HFF-Myc (cell line): ENCODE results near the gene PEX11B.

Experiments used
- DNase-seq: peaks from one replicate; pipeline ENCODE4 v3.0.0-alpha.2; 2011; ENCODE audit warnings: low read depth; ENCODE audit errors: extremely low read depth
- H3K4me3 ChIP-seq: replicated peaks from 2 replicates; pipeline ENCODE4 v1.5.1; 2011; ENCODE audit warnings: low read depth, mild to moderate bottlenecking, control low read depth, low read length
- CTCF ChIP-seq: IDR thresholded peaks from 2 replicates; pipeline ENCODE4 v1.5.1; 2012; ENCODE audit warnings: mild to moderate bottlenecking, low read depth, low read length, control low read depth; ENCODE audit errors: missing control alignments

Gene PEX11B

GRCh38 chr1:145886816-145887215, 31.7 kb downstream of the PEX11B start:
- no peak for TF ChIP-seq CTCF
- no peak overlapping the region for H3K4me3 ChIP-seq
- no peak for DNase-seq

- no peak for TF ChIP-seq CTCF
- peak overlapping the region; percentile 53 for H3K4me3 ChIP-seq
- DNase-seq = no peak
Observed at GRCh38 chr1:145886390-145886789, 32.1 kb downstream of the PEX11B start.

- peak within 1 kb of the TSS; percentile 53 for H3K4me3 ChIP-seq
- no peak for TF ChIP-seq CTCF
- DNase-seq = no peak
Observed at GRCh38 chr1:145885738-145886287, 32.7 kb downstream of the PEX11B start, which contains the start of gene ANKRD35. Gene ANKRD35 (minus strand): TSS chr1:145885866. CDS start chr1:145885758, 108 bp downstream.

- DNase-seq = no peak
- TF ChIP-seq CTCF = no peak
- H3K4me3 ChIP-seq = no peak overlapping the region
Observed at GRCh38 chr1:145884675-145885074, 33.8 kb downstream of the PEX11B start.

- H3K4me3 ChIP-seq = no peak overlapping the region
- DNase-seq = no peak
- no peak for TF ChIP-seq CTCF
Observed at GRCh38 chr1:145879775-145880174, 38.7 kb downstream of the PEX11B start.

GRCh38 chr1:145878724-145879123, 39.8 kb downstream of the PEX11B start:
- TF ChIP-seq CTCF = no peak
- H3K4me3 ChIP-seq = no peak overlapping the region
- DNase-seq = no peak

GRCh38 chr1:145877923-145878486, 40.5 kb downstream of the PEX11B start:
- no peak for DNase-seq
- TF ChIP-seq CTCF = no peak
- no peak overlapping the region for H3K4me3 ChIP-seq
